ENCODE measurements around the gene PHACTR1.

DNA sequence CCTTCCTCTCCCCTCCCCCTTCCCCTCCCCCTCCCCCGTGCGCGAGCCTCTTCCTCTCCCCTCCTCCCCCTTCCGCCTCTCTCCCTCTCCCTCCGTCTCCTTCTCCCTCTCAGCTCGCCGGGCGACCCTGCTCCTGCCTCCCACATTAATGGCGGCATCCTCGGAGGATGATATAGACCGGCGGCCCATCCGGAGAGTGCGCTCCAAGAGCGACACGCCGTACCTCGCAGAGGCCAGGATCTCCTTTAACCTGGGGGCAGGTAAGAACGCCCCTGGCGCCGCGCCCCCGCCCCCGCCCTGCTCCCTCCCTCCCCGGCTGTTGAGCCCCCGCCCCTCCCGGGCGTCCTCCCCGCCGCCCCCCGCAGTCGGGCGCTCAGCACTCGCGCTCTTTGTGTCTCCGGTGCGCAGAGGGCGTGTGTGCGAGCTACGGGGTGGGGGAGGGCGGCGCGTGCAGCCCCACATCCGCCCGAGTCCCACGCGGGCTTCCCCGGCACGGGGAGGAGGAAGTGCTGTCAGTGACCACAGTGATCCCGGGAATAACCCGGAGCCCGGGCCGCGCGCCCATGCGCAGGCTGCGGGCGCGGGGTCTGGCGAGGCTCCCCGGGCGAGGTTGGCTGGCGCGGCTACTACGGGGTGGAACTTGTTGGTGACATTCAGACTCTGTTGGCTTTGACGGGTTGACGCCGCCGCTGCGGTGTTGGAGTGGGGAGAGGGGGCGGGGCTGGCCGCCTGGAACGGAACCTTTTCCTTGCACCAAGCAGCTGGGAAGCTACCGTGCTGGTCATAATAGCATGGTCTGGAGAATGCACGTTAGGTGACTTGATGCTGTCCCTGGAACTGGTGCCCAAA is 33.2 kb downstream of the PHACTR1 start:
- TF ChIP-seq, protein P1, sequence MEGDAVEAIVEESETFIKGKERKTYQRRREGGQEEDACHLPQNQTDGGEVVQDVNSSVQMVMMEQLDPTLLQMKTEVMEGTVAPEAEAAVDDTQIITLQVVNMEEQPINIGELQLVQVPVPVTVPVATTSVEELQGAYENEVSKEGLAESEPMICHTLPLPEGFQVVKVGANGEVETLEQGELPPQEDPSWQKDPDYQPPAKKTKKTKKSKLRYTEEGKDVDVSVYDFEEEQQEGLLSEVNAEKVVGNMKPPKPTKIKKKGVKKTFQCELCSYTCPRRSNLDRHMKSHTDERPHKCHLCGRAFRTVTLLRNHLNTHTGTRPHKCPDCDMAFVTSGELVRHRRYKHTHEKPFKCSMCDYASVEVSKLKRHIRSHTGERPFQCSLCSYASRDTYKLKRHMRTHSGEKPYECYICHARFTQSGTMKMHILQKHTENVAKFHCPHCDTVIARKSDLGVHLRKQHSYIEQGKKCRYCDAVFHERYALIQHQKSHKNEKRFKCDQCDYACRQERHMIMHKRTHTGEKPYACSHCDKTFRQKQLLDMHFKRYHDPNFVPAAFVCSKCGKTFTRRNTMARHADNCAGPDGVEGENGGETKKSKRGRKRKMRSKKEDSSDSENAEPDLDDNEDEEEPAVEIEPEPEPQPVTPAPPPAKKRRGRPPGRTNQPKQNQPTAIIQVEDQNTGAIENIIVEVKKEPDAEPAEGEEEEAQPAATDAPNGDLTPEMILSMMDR (IDR thresholded peaks at IDR 0.05; ENCODE audit: insufficient read depth, low read depth, low read length) = no peak
- no peak for TF ChIP-seq EZH2 (IDR thresholded peaks at IDR 0.05; ENCODE audit: insufficient read depth, low read length)

All from astrocyte (in vitro differentiated cells and primary cell).